Mucosa of descending colon (tissue), 3 donors: ENCODE measurements around the gene DMXL2. TPM values are rescaled to one million over a fixed set of nuclear protein-coding genes. Genes with fewer than 3 reads are reported as not detected.

ENCODE experiments used
- ATAC-seq: fragments of 200-7000 bp; cut with Tn5 transposase; one replicate; pipeline ENCODE4 v1.9.1; 2020; ENCODE audit warnings: mild to moderate bottlenecking, moderate library complexity
- DNase-seq, 3 donors: peaks; one replicate each; pipeline ENCODE4 v3.0.0-alpha.2; 2020
- H3K36me3 ChIP-seq: fragments of 200-600 bp; one replicate; pipeline ENCODE4 v1.8.0; 2021; ENCODE audit warnings: low read depth, mild to moderate bottlenecking
- H3K4me1 ChIP-seq: fragments of 200-600 bp; one replicate; pipeline ENCODE4 v1.8.0; 2021; ENCODE audit warnings: low read depth, mild to moderate bottlenecking
- H3K4me3 ChIP-seq: fragments of 200-600 bp; one replicate; pipeline ENCODE4 v1.8.0; 2021; ENCODE audit warnings: mild to moderate bottlenecking
- H3K9me3 ChIP-seq: fragments of 200-600 bp; one replicate; pipeline ENCODE4 v1.8.0; 2021; ENCODE audit warnings: mild to moderate bottlenecking
- CTCF ChIP-seq: fragments of 200-600 bp; IDR thresholded peaks from one replicate; pipeline ENCODE4 v1.8.0; 2022; ENCODE audit warnings: antibody characterized with exemption, mild to moderate bottlenecking
- intact Hi-C, 2 donors: fragments of 100-400 bp; cut with DNase I in 1 of 2; cut with micrococcal nuclease in 1 of 2; formaldehyde crosslinking; loops; one replicate each; pipeline versions ENCODE4 v1.11.0 to v1.11.1; 2022; cut with DNase I, micrococcal nuclease
- long read RNA-seq, 2 donors: library from polyadenylated mRNA; unstranded; transcript quantifications; one replicate each; pipeline ENCODE4 v2.0.0, GENCODE V29; 2019 to 2021
- total RNA-seq, 3 donors: library from RNA; stranded (reverse); fragmentation: NEBNext Ultra II Directional in 2 of 3; extraction: Animal tissue kit (Norgen Biotek cat#: 25700) in 2 of 3; gene quantifications; one replicate each; pipeline versions ENCODE4 v1.2.1 to v1.2.4, GENCODE V29; 2021 to 2023
- donor health status: DM: no; HTN: no; CAD: no; lungs with moderate emphysema.
- donor health status: DM: no; HTN: no; CAD: no.
- donor health status: DM: no; HTN: yes; CAD: no.

The DMXL2 gene
- 10 to 100 TPM; 36.5 to 45.5 (median 43.0) TPM for total RNA-seq
- long read RNA-seq, donor 1, partial matches to known transcripts, result 3 of 4 reads
- long read RNA-seq, donor 1, other reads (novel, unspliced or antisense), result 1 of 4 reads
- long read RNA-seq, donor 2, partial matches to known transcripts, result 0 of 1 reads
- long read RNA-seq, donor 2, other reads (novel, unspliced or antisense), result 1 of 1 reads

GRCh38 chr15:51622604-51623370 is at the start of gene DMXL2:
Gene DMXL2 (minus strand): TSS chr15:51622771. CDS start chr15:51622545, 226 bp downstream.
- peak; percentile 86 to 92 (median 90) for DNase-seq
- H3K36me3 ChIP-seq, result no peaks in the 10 kb centered on the region
- TF ChIP-seq CTCF, result no peak
- H3K4me1 ChIP-seq, result peaks cover 19% of the 10 kb centered on the region
- peak within 1 kb of the TSS; percentile 63 for H3K4me3 ChIP-seq
- no peaks in the 10 kb centered on the region for H3K9me3 ChIP-seq
- peak; percentile 77 for ATAC-seq
- intact Hi-C loops, result no loop called here

GRCh38 chr15:51672155-51672687 is 49.6 kb upstream of the DMXL2 start:
- H3K9me3 ChIP-seq, result no peaks in the 10 kb centered on the region
- no peaks in the 10 kb centered on the region for H3K4me1 ChIP-seq
- ATAC-seq (no peak), DNase-seq (peak in 1 of 3 donors; percentile 15)
- intact Hi-C loops, result no loop called here
- no peak overlapping the region for H3K4me3 ChIP-seq
- H3K36me3 ChIP-seq, result no peaks in the 10 kb centered on the region
- no peak for TF ChIP-seq CTCF

- DNase-seq, result no peak
Measured at GRCh38 chr15:51669381-51669780, 46.8 kb upstream of the DMXL2 start.

GRCh38 chr15:51668446-51668845 is 45.9 kb upstream of the DMXL2 start:
- H3K36me3 ChIP-seq, result no peaks in the 10 kb centered on the region
- no peak overlapping the region for H3K4me3 ChIP-seq
- H3K9me3 ChIP-seq, result no peaks in the 10 kb centered on the region
- intact Hi-C loops, result no loop called here
- H3K4me1 ChIP-seq, result no peaks in the 10 kb centered on the region
- ATAC-seq, result no peak
- no peak for DNase-seq
- no peak for TF ChIP-seq CTCF

More at GRCh38 chr15:51669381-51669780, 46.8 kb upstream of the DMXL2 start:
- Histone ChIP-seq H3K36me3 (no peaks in the 10 kb centered on the region), H3K9me3 (no peaks in the 10 kb centered on the region), H3K4me3 (no peak overlapping the region), H3K4me1 (no peaks in the 10 kb centered on the region)
- TF ChIP-seq CTCF, result no peak
- intact Hi-C loops, result no loop called here
- ATAC-seq, result no peak

GRCh38 chr15:51667478-51667877 is 44.9 kb upstream of the DMXL2 start:
- Histone ChIP-seq H3K36me3 (no peaks in the 10 kb centered on the region), H3K9me3 (no peaks in the 10 kb centered on the region), H3K4me1 (no peaks in the 10 kb centered on the region), H3K4me3 (no peak overlapping the region)
- intact Hi-C loops, result no loop called here
- no peak for DNase-seq
- no peak for ATAC-seq
- no peak for TF ChIP-seq CTCF
